ENCODE measurements around the gene ZBTB40. TPM values are rescaled to one million over a fixed set of nuclear protein-coding genes. Genes with fewer than 3 reads are reported as not detected.

The ZBTB40 gene
- total RNA-seq, 2 donors from 2014 or later: 20.2 to 24.8 TPM

DNA sequence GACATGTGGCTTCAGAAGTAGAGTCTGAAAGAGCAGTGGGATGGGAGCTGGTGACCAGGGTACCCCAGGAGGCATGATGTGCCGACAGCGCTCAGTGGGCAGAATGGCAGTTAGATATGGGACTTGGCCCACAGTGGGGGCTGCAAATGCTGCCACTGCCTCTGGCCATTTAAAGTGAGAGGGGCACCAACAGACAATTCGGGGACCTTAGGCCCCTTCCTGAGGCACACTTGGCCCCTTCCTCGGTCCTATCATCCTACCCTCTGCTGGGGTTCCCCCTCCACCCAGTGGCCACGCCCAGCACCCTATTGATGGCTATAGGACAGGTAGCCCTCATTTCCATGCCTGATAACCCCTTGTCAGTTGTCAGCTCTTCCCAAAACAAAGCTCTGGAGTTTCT, 75.0 kb downstream of the ZBTB40 start:
- no peaks in the 10 kb centered on the region for H3K36me3 Mint-ChIP-seq (ENCODE audit: insufficient read depth in 2 of 2)
- H3K9me3 Mint-ChIP-seq: no peaks in the 10 kb centered on the region
- no peaks in the 10 kb centered on the region for H3K4me1 Mint-ChIP-seq (ENCODE audit: low read depth)
- H3K4me3 Mint-ChIP-seq: no peak overlapping the region
- H3K27me3 Mint-ChIP-seq (ENCODE audit: low read depth): no peaks in the 10 kb centered on the region
- ATAC-seq (replicated peaks in 1 of 2) (no peak), DNase-seq (no peak)
- H3K27ac Mint-ChIP-seq: no peak overlapping the region

DNA sequence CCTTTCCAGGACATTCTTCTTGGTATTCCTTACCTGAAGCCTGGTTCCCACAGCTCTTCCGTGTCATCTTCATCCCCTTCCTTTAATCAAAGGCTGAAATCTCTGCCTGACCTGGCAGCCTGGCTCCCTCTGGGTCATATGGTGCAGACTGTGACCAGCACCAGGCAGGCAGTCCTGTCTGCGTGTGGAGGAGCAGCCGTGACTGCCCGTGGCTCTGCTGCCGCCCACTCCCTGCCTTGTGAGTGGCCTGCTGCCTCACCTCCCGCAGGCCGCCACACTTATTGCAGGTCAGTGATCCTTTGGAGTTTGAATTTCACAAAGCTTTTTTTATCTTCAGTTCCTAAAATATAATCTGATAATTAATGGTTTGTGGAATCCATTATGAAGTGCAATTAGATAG, 75.5 kb downstream of the ZBTB40 start:
- Mint-ChIP-seq H3K4me3 (no peak overlapping the region), H3K36me3 (ENCODE audit: insufficient read depth in 2 of 2) (no peaks in the 10 kb centered on the region), H3K4me1 (ENCODE audit: low read depth) (no peaks in the 10 kb centered on the region), H3K9me3 (no peaks in the 10 kb centered on the region), H3K27ac (no peak overlapping the region), H3K27me3 (ENCODE audit: low read depth) (no peaks in the 10 kb centered on the region)
- no peak for DNase-seq
- no peak for ATAC-seq (replicated peaks in 1 of 2)

GRCh38 chr1:22527555-22528296, 76.1 kb downstream of the ZBTB40 start:
- H3K27me3 Mint-ChIP-seq (ENCODE audit: low read depth): no peaks in the 10 kb centered on the region
- H3K4me3 Mint-ChIP-seq: no peak overlapping the region
- no peak overlapping the region for H3K27ac Mint-ChIP-seq
- H3K36me3 Mint-ChIP-seq (ENCODE audit: insufficient read depth in 2 of 2): no peaks in the 10 kb centered on the region
- no peak for DNase-seq
- H3K4me1 Mint-ChIP-seq (ENCODE audit: low read depth): no peaks in the 10 kb centered on the region
- no peaks in the 10 kb centered on the region for H3K9me3 Mint-ChIP-seq
- no peak for ATAC-seq (replicated peaks in 1 of 2)

- no peaks in the 10 kb centered on the region for H3K9me3 Mint-ChIP-seq
- H3K27ac Mint-ChIP-seq: no peak overlapping the region
- ATAC-seq (replicated peaks in 1 of 2) (no peak), DNase-seq (no peak)
- H3K4me1 Mint-ChIP-seq (ENCODE audit: low read depth): no peaks in the 10 kb centered on the region
- H3K36me3 Mint-ChIP-seq (ENCODE audit: insufficient read depth in 2 of 2): no peaks in the 10 kb centered on the region
- no peaks in the 10 kb centered on the region for H3K27me3 Mint-ChIP-seq (ENCODE audit: low read depth)
- H3K4me3 Mint-ChIP-seq: no peak overlapping the region
These were observed 76.8 kb downstream of the ZBTB40 start for GRCh38 chr1:22528451-22528850.

DNA sequence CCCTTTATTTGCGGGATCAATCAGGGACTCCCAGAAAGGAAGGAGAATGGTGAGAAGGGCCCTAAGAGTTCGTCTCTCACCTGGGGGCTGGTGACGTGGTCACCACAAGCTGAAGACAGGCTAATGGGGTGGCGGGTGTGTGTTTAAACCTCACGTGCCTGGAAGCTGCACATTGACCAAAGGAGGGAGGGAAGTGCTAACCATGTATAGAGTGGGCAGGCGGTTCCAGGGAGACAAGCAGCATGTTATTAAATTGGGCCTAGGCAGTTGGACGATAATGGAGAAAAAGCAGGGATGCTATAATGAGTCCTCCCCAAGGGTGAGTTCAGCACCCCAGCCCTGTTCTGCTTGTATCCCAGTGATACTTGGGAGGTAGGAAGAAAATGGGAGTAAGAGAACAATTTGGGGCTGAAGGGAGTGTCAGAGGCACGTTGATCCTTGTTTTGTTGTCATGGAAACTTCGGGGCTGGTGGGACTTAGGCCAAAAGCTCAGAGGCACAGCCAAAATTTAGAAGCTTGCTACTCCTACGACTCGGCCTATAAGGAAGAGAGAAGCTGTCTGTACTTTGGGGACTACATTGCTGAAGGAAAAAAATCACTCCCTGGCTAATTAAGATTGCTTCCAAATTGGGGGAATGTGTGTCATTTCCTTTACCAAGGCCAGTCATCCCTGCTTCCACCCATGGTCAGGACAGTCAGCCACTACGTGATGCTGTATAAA, 78.4 kb downstream of the ZBTB40 start:
- Mint-ChIP-seq H3K9me3 (no peaks in the 10 kb centered on the region), H3K27me3 (ENCODE audit: low read depth) (no peaks in the 10 kb centered on the region), H3K36me3 (ENCODE audit: insufficient read depth in 2 of 2) (no peaks in the 10 kb centered on the region), H3K4me3 (no peak overlapping the region), H3K27ac (no peak overlapping the region), H3K4me1 (ENCODE audit: low read depth) (no peaks in the 10 kb centered on the region)
- no peak for ATAC-seq (replicated peaks in 1 of 2)
- no peak for DNase-seq

DNA sequence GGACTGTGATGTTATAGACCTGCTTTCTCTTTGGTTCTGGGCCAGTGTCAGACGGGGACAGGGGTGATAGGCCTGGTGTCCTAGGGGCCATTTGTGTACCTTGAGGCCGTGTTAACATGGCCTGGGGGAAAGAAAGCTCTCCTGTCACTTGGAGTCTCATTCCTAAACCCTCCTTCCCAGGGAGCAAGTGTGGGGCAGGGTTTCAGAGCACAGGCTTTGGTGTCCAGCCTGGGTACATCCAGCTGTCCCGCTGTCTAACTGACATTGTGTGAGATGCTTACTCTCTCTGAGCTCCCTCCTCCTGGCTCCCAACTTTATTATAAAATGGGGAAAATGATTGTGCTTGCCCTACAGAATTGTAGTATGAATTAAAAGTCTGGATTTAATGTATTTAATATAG, 79.1 kb downstream of the ZBTB40 start:
- Mint-ChIP-seq H3K4me1 (ENCODE audit: low read depth) (no peaks in the 10 kb centered on the region), H3K9me3 (no peaks in the 10 kb centered on the region), H3K36me3 (ENCODE audit: insufficient read depth in 2 of 2) (no peaks in the 10 kb centered on the region), H3K27me3 (ENCODE audit: low read depth) (no peaks in the 10 kb centered on the region), H3K4me3 (no peak overlapping the region), H3K27ac (no peak overlapping the region)
- ATAC-seq (replicated peaks in 1 of 2) (no peak), DNase-seq (no peak)

DNA sequence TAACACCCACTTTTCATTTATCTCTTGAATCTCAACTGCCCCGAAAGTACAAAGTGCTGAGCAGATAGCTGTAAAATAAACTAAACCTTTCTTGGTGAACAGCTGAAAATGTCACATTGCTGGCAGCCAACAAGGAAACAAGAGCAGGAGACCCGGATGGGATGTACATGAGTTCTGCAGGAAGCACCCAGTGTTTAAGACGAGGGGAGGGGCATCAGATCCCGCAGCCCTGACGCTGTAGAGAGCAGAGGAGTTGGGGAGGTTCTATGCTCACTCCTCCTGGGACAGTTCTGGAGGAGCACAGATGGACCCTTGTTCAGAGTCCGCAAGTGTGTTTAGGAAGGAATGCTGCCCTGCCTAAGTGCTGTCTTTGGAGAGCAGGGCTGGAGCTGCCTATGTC, 79.6 kb downstream of the ZBTB40 start:
- ATAC-seq (replicated peaks in 1 of 2) (no peak), DNase-seq (no peak)
- Mint-ChIP-seq H3K4me3 (no peak overlapping the region), H3K27me3 (ENCODE audit: low read depth) (no peaks in the 10 kb centered on the region), H3K36me3 (ENCODE audit: insufficient read depth in 2 of 2) (no peaks in the 10 kb centered on the region), H3K27ac (no peak overlapping the region), H3K4me1 (ENCODE audit: low read depth) (no peaks in the 10 kb centered on the region), H3K9me3 (no peaks in the 10 kb centered on the region)

DNA sequence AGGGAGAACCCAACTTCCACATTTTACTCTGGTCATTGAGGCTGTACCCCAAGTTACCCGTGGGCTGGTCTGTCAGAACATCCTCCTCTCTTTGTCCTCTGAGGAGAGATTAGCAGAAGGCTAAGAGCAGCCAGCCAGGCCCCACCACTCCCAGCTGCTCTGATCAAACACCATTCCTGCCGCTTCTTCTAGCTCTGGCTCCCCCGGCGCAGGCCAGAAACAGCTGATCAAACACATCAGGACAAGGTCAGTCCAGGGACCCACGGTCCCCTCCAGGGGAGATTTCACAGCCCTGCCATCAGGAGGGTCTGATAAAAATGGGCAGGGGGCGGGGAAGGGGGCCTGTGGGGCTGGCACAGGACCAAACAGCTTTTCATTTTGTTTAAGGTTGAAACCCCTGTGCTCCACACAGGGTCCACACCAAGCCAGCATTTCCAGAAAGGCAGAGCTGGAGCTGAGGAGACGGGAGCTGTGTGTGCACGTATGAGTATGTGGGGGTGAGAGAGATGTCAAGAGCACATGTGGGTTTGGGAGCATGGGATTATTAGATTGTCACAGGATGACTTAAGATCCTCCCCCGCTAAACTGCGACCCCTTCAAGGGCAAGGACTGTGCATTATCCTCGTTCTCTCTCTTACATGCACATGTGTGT, 81.7 kb downstream of the ZBTB40 start:
- Mint-ChIP-seq H3K4me3 (no peak overlapping the region), H3K4me1 (ENCODE audit: low read depth) (peaks cover 6% of the 10 kb centered on the region), H3K27ac (no peak overlapping the region), H3K36me3 (ENCODE audit: insufficient read depth in 2 of 2) (no peaks in the 10 kb centered on the region), H3K27me3 (ENCODE audit: low read depth) (no peaks in the 10 kb centered on the region), H3K9me3 (no peaks in the 10 kb centered on the region)
- ATAC-seq (replicated peaks in 1 of 2) (no peak), DNase-seq (no peak)

DNA sequence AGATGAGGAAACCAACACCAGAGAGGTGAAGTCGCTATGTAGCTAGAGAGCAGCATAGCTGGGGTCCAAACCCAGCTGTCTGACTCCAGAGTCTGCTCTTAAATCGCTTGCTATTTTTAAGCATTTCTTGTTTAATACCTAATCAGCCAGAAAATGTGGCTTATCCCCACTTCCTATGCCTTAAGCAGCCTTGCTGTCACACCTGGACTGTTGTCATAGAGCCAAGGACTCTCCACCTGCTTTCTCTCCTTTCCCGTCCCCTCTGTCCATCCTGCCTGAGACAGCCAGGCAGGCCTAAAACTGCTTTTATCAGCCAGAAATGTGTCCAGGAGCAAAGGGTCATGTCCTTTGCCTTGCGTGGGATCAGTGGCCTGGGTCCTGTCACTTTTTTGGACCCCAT, 83.3 kb downstream of the ZBTB40 start:
- Mint-ChIP-seq H3K36me3 (ENCODE audit: insufficient read depth in 2 of 2) (no peaks in the 10 kb centered on the region), H3K27ac (no peak overlapping the region), H3K4me3 (no peak overlapping the region), H3K27me3 (ENCODE audit: low read depth) (no peaks in the 10 kb centered on the region), H3K9me3 (no peaks in the 10 kb centered on the region), H3K4me1 (ENCODE audit: low read depth) (peaks cover 18% of the 10 kb centered on the region)
- ATAC-seq (replicated peaks in 1 of 2) (no peak), DNase-seq (no peak)

GRCh38 chr1:22535399-22535798, 83.7 kb downstream of the ZBTB40 start:
- Mint-ChIP-seq H3K27ac (no peak overlapping the region), H3K4me3 (no peak overlapping the region), H3K27me3 (ENCODE audit: low read depth) (no peaks in the 10 kb centered on the region), H3K36me3 (ENCODE audit: insufficient read depth in 2 of 2) (no peaks in the 10 kb centered on the region), H3K4me1 (ENCODE audit: low read depth) (peaks cover 18% of the 10 kb centered on the region), H3K9me3 (no peaks in the 10 kb centered on the region)
- ATAC-seq (replicated peaks in 1 of 2): no peak
- no peak for DNase-seq

DNA sequence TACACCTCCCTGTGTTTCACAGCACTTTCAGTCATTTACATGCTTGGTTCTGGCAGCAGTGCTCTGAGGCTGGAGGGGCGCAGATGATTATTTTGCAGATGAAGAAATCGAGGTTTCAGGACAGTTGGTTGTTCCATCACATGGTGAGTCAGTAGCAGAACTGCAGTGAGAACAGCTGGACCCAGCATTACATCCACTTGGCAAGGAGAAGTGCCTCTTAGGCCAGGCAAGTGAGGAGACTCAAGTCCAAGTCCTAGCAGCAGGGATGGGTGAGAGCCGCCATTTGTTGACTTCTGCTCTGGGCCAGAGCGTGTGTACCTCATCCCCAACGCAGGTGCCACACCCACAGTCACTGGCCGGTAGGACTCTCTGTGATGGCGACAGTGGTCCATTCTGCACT, 84.9 kb downstream of the ZBTB40 start:
- ATAC-seq (replicated peaks in 1 of 2) (no peak), DNase-seq (no peak)
- peaks cover 18% of the 10 kb centered on the region for H3K4me1 Mint-ChIP-seq (ENCODE audit: low read depth)
- no peak overlapping the region for H3K4me3 Mint-ChIP-seq
- H3K36me3 Mint-ChIP-seq (ENCODE audit: insufficient read depth in 2 of 2): no peaks in the 10 kb centered on the region
- H3K27me3 Mint-ChIP-seq (ENCODE audit: low read depth): no peaks in the 10 kb centered on the region
- H3K27ac Mint-ChIP-seq: no peak overlapping the region
- H3K9me3 Mint-ChIP-seq: no peaks in the 10 kb centered on the region

- Mint-ChIP-seq H3K36me3 (ENCODE audit: insufficient read depth in 2 of 2) (no peaks in the 10 kb centered on the region), H3K9me3 (no peaks in the 10 kb centered on the region), H3K27ac (no peak overlapping the region), H3K4me1 (ENCODE audit: low read depth) (peaks cover 18% of the 10 kb centered on the region), H3K27me3 (ENCODE audit: low read depth) (no peaks in the 10 kb centered on the region), H3K4me3 (no peak overlapping the region)
- DNase-seq (no peak), ATAC-seq (replicated peaks in 1 of 2) (no peak)
These were observed 85.9 kb downstream of the ZBTB40 start for GRCh38 chr1:22537441-22538139.

DNA sequence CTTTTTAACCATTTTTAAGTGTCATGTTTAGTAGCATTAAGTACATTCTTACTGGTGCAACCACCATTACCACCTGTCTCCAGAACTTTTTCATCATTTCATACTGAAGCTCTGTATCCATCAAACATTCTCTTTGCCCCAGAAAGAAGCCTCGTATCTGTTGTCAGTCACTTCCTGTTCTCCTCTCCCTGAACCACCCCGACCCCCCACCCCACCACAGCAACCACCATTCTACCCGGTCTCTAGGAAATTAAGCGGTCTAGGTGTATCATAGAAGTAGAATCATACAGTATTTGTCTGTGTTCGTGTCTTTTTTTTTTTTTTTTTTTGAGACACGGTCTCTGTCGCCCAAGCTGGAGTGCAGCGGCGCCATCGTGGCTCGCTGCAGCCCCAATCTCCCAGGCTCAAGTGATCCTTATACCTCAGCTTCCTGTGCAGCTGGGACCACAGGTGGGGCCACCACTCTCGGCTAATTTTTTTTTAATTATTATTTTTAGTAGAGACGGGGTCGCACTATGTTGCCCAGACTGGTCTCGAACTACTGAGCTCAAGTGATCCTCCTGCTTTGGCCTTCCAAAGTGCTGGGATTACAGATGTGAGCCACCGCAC, 88.0 kb downstream of the ZBTB40 start:
- peak in 1 of 2 donors; percentile 30 for ATAC-seq (replicated peaks in 1 of 2)
- H3K27ac Mint-ChIP-seq: no peak overlapping the region
- H3K4me1 Mint-ChIP-seq (ENCODE audit: low read depth): peaks cover 18% of the 10 kb centered on the region
- no peak for DNase-seq
- no peaks in the 10 kb centered on the region for H3K36me3 Mint-ChIP-seq (ENCODE audit: insufficient read depth in 2 of 2)
- no peaks in the 10 kb centered on the region for H3K27me3 Mint-ChIP-seq (ENCODE audit: low read depth)
- no peak overlapping the region for H3K4me3 Mint-ChIP-seq
- no peaks in the 10 kb centered on the region for H3K9me3 Mint-ChIP-seq

Data from activated T-cell treated with anti-CD3 and anti-CD28 coated beads, Interleukin-2, amount 50 U/mL, for 72 hours (primary cell).